HS-5 (cell line): ENCODE data around the gene MYH4.
A peak's percentile ranks its signal among the peaks of the same experiment; 100 is the strongest.

Experiments used
- DNase-seq: peaks from one replicate; pipeline ENCODE4 v3.0.0-alpha.2; 2012; ENCODE audit warnings: low read depth

MYH4 gene

GRCh38 chr17:10469459-10469858, at the start of gene MYH4:
Gene MYH4 (minus strand): TSS chr17:10469559. CDS start chr17:10466745, 2,814 bp downstream.
- DNase-seq, result no peak

- DNase-seq, result no peak
These were observed 49.1 kb upstream of the MYH4 start, which contains the start of gene MYH1 for GRCh38 chr17:10518271-10519037. Gene MYH1 (minus strand): TSS chr17:10518542. CDS start chr17:10516642, 1,900 bp downstream.

- DNase-seq, result no peak
These were observed 47.3 kb upstream of the MYH4 start for GRCh38 chr17:10516638-10517037.

- no peak for DNase-seq
These were observed 46.7 kb upstream of the MYH4 start for GRCh38 chr17:10516065-10516464.

- no peak for DNase-seq
These were observed 44.1 kb upstream of the MYH4 start for GRCh38 chr17:10513299-10514067.

GRCh38 chr17:10512856-10513255, 43.5 kb upstream of the MYH4 start:
- DNase-seq, result no peak

GRCh38 chr17:10499950-10500349, 30.6 kb upstream of the MYH4 start:
- DNase-seq, result no peak

GRCh38 chr17:10492004-10492403, 22.6 kb upstream of the MYH4 start:
- DNase-seq, result no peak

- DNase-seq, result no peak
These were observed 12.9 kb upstream of the MYH4 start for GRCh38 chr17:10482252-10482651.

GRCh38 chr17:10477701-10478100, 8.3 kb upstream of the MYH4 start:
- DNase-seq, result no peak

- peak; percentile 8 for DNase-seq
These were observed 5.2 kb upstream of the MYH4 start for GRCh38 chr17:10474536-10474935.

- DNase-seq, result no peak
These were observed 2.5 kb upstream of the MYH4 start for GRCh38 chr17:10471858-10472257.

- DNase-seq, result no peak
These were observed 6.0 kb downstream of the MYH4 start for GRCh38 chr17:10463402-10463801.

GRCh38 chr17:10460062-10460461, 9.3 kb downstream of the MYH4 start:
- DNase-seq, result no peak

- DNase-seq, result no peak
These were observed 10.7 kb downstream of the MYH4 start for GRCh38 chr17:10458701-10459100.

GRCh38 chr17:10457952-10458351, 11.4 kb downstream of the MYH4 start:
- DNase-seq, result no peak

GRCh38 chr17:10447026-10447931, 22.1 kb downstream of the MYH4 start:
- no peak for DNase-seq

GRCh38 chr17:10439816-10440215, 29.5 kb downstream of the MYH4 start:
- DNase-seq, result no peak

GRCh38 chr17:10435096-10435495, 34.3 kb downstream of the MYH4 start:
- no peak for DNase-seq

GRCh38 chr17:10429421-10430045, 39.8 kb downstream of the MYH4 start:
- peak; percentile 2 for DNase-seq

GRCh38 chr17:10428781-10429180, 40.6 kb downstream of the MYH4 start:
- no peak for DNase-seq
